ENCODE data around the gene MAP7D2.

MAP7D2 gene

GRCh38 chrX:20042221-20042620 lies 74.5 kb downstream of the MAP7D2 start:
- Histone ChIP-seq H3K9ac (ENCODE audit: insufficient read length, low read depth) (no peak overlapping the region), H3K4me1 (ENCODE audit: insufficient read depth, insufficient read length) (no peaks in the 10 kb centered on the region), H3K4me3 (ENCODE audit: insufficient read length, low read depth) (no peak overlapping the region), H3K9me3 (ENCODE audit: insufficient read depth, low read length) (no peaks in the 10 kb centered on the region), H3K36me3 (ENCODE audit: insufficient read depth, insufficient read length, low read length) (no peaks in the 10 kb centered on the region), H3K27me3 (ENCODE audit: insufficient read depth, insufficient read length) (no peaks in the 10 kb centered on the region)
- no peak for DNase-seq (ENCODE audit: low read depth, low spot score)
- TF ChIP-seq ZNF274 (IDR thresholded peaks at IDR 0.05; ENCODE audit: low read depth, low read length) = no peak
- TF ChIP-seq YY1 (IDR thresholded peaks at IDR 0.05; ENCODE audit: insufficient read depth, insufficient read length) = no peak
- TF ChIP-seq SUZ12 (IDR thresholded peaks at IDR 0.05; ENCODE audit: extremely low read depth, insufficient read depth, insufficient read length) = no peak

GRCh38 chrX:20038966-20039365 lies 77.7 kb downstream of the MAP7D2 start:
- Histone ChIP-seq H3K27me3 (ENCODE audit: insufficient read depth, insufficient read length) (no peaks in the 10 kb centered on the region), H3K9ac (ENCODE audit: insufficient read length, low read depth) (no peak overlapping the region), H3K9me3 (ENCODE audit: insufficient read depth, low read length) (no peaks in the 10 kb centered on the region), H3K36me3 (ENCODE audit: insufficient read depth, insufficient read length, low read length) (no peaks in the 10 kb centered on the region), H3K4me1 (ENCODE audit: insufficient read depth, insufficient read length) (no peaks in the 10 kb centered on the region), H3K4me3 (ENCODE audit: insufficient read length, low read depth) (no peak overlapping the region)
- TF ChIP-seq SUZ12 (IDR thresholded peaks at IDR 0.05; ENCODE audit: extremely low read depth, insufficient read depth, insufficient read length) (no peak), YY1 (IDR thresholded peaks at IDR 0.05; ENCODE audit: insufficient read depth, insufficient read length) (no peak), ZNF274 (IDR thresholded peaks at IDR 0.05; ENCODE audit: low read depth, low read length) (no peak)
- no peak for DNase-seq (ENCODE audit: low read depth, low spot score)

GRCh38 chrX:20037186-20037585 lies 79.5 kb downstream of the MAP7D2 start:
- TF ChIP-seq ZNF274 (IDR thresholded peaks at IDR 0.05; ENCODE audit: low read depth, low read length) = no peak
- TF ChIP-seq SUZ12 (IDR thresholded peaks at IDR 0.05; ENCODE audit: extremely low read depth, insufficient read depth, insufficient read length) = no peak
- TF ChIP-seq YY1 (IDR thresholded peaks at IDR 0.05; ENCODE audit: insufficient read depth, insufficient read length) = no peak
- Histone ChIP-seq H3K36me3 (ENCODE audit: insufficient read depth, insufficient read length, low read length) (no peaks in the 10 kb centered on the region), H3K4me1 (ENCODE audit: insufficient read depth, insufficient read length) (no peaks in the 10 kb centered on the region), H3K9me3 (ENCODE audit: insufficient read depth, low read length) (no peaks in the 10 kb centered on the region), H3K9ac (ENCODE audit: insufficient read length, low read depth) (no peak overlapping the region), H3K4me3 (ENCODE audit: insufficient read length, low read depth) (no peak overlapping the region), H3K27me3 (ENCODE audit: insufficient read depth, insufficient read length) (no peaks in the 10 kb centered on the region)
- no peak for DNase-seq (ENCODE audit: low read depth, low spot score)

- no peaks in the 10 kb centered on the region for H3K36me3 ChIP-seq (ENCODE audit: insufficient read depth, insufficient read length, low read length)
- no peaks in the 10 kb centered on the region for H3K27me3 ChIP-seq (ENCODE audit: insufficient read depth, insufficient read length)
- H3K4me3 ChIP-seq (ENCODE audit: insufficient read length, low read depth) = no peak overlapping the region
- no peaks in the 10 kb centered on the region for H3K9me3 ChIP-seq (ENCODE audit: insufficient read depth, low read length)
- TF ChIP-seq ZNF274 (IDR thresholded peaks at IDR 0.05; ENCODE audit: low read depth, low read length) (no peak), YY1 (IDR thresholded peaks at IDR 0.05; ENCODE audit: insufficient read depth, insufficient read length) (no peak), SUZ12 (IDR thresholded peaks at IDR 0.05; ENCODE audit: extremely low read depth, insufficient read depth, insufficient read length) (no peak)
- no peak overlapping the region for H3K9ac ChIP-seq (ENCODE audit: insufficient read length, low read depth)
- peaks cover under 1% of the 10 kb centered on the region for H3K4me1 ChIP-seq (ENCODE audit: insufficient read depth, insufficient read length)
- no peak for DNase-seq (ENCODE audit: low read depth, low spot score)
Observed at GRCh38 chrX:20032201-20032600, 84.5 kb downstream of the MAP7D2 start.

- no peaks in the 10 kb centered on the region for H3K36me3 ChIP-seq (ENCODE audit: insufficient read depth, insufficient read length, low read length)
- no peak for DNase-seq (ENCODE audit: low read depth, low spot score)
- TF ChIP-seq YY1 (IDR thresholded peaks at IDR 0.05; ENCODE audit: insufficient read depth, insufficient read length) (no peak), SUZ12 (IDR thresholded peaks at IDR 0.05; ENCODE audit: extremely low read depth, insufficient read depth, insufficient read length) (no peak), ZNF274 (IDR thresholded peaks at IDR 0.05; ENCODE audit: low read depth, low read length) (no peak)
- no peak overlapping the region for H3K4me3 ChIP-seq (ENCODE audit: insufficient read length, low read depth)
- peaks cover 4% of the 10 kb centered on the region for H3K4me1 ChIP-seq (ENCODE audit: insufficient read depth, insufficient read length)
- H3K27me3 ChIP-seq (ENCODE audit: insufficient read depth, insufficient read length) = no peaks in the 10 kb centered on the region
- no peak overlapping the region for H3K9ac ChIP-seq (ENCODE audit: insufficient read length, low read depth)
- H3K9me3 ChIP-seq (ENCODE audit: insufficient read depth, low read length) = no peaks in the 10 kb centered on the region
Observed at GRCh38 chrX:20029728-20030127, 87.0 kb downstream of the MAP7D2 start.

GRCh38 chrX:20028588-20028987 lies 88.1 kb downstream of the MAP7D2 start:
- no peak for TF ChIP-seq YY1 (IDR thresholded peaks at IDR 0.05; ENCODE audit: insufficient read depth, insufficient read length)
- TF ChIP-seq SUZ12 (IDR thresholded peaks at IDR 0.05; ENCODE audit: extremely low read depth, insufficient read depth, insufficient read length) = no peak
- TF ChIP-seq ZNF274 (IDR thresholded peaks at IDR 0.05; ENCODE audit: low read depth, low read length) = no peak
- Histone ChIP-seq H3K27me3 (ENCODE audit: insufficient read depth, insufficient read length) (no peaks in the 10 kb centered on the region), H3K9me3 (ENCODE audit: insufficient read depth, low read length) (no peaks in the 10 kb centered on the region), H3K36me3 (ENCODE audit: insufficient read depth, insufficient read length, low read length) (no peaks in the 10 kb centered on the region), H3K4me1 (ENCODE audit: insufficient read depth, insufficient read length) (peaks cover 4% of the 10 kb centered on the region), H3K4me3 (ENCODE audit: insufficient read length, low read depth) (no peak overlapping the region), H3K9ac (ENCODE audit: insufficient read length, low read depth) (no peak overlapping the region)
- no peak for DNase-seq (ENCODE audit: low read depth, low spot score)

- Histone ChIP-seq H3K36me3 (ENCODE audit: insufficient read depth, insufficient read length, low read length) (no peaks in the 10 kb centered on the region), H3K9me3 (ENCODE audit: insufficient read depth, low read length) (no peaks in the 10 kb centered on the region), H3K9ac (ENCODE audit: insufficient read length, low read depth) (no peak overlapping the region), H3K27me3 (ENCODE audit: insufficient read depth, insufficient read length) (no peaks in the 10 kb centered on the region), H3K4me1 (ENCODE audit: insufficient read depth, insufficient read length) (peaks cover 4% of the 10 kb centered on the region), H3K4me3 (ENCODE audit: insufficient read length, low read depth) (no peak overlapping the region)
- TF ChIP-seq SUZ12 (IDR thresholded peaks at IDR 0.05; ENCODE audit: extremely low read depth, insufficient read depth, insufficient read length) = no peak
- no peak for TF ChIP-seq ZNF274 (IDR thresholded peaks at IDR 0.05; ENCODE audit: low read depth, low read length)
- TF ChIP-seq YY1 (IDR thresholded peaks at IDR 0.05; ENCODE audit: insufficient read depth, insufficient read length) = no peak
- DNase-seq (ENCODE audit: low read depth, low spot score) = peak; percentile 22
Observed at GRCh38 chrX:20026278-20026677, 90.4 kb downstream of the MAP7D2 start.
